A673 (cell line): ENCODE data around the gene TRABD.

ENCODE experiments used
- CTCF ChIP-seq: fragments of 300-800, 200-600 bp; sonication (generic); conservative IDR thresholded peaks from 2 replicates; pipeline ENCODE4 v1.5.1; 2017; ENCODE audit warnings: low read depth, mild to moderate bottlenecking, antibody characterized with exemption, low read length, moderate library complexity, mixed read lengths
- EZH2 ChIP-seq: fragments of 200-600 bp; sonication (generic); IDR thresholded peaks from 2 replicates; pipeline ENCODE4 v1.6.1; 2017; ENCODE audit warnings: borderline replicate concordance, low read depth, mild to moderate bottlenecking, mixed read lengths, antibody characterized with exemption, low read length; ENCODE audit not compliant: poor library complexity, severe bottlenecking

- TF ChIP-seq CTCF, result no peak
- no peak for TF ChIP-seq EZH2
Measured at GRCh38 chr22:50243685-50244419, 58.1 kb downstream of the TRABD start.
